Lower lobe of right lung (tissue), 2 donors: ENCODE results near the gene HIBADH. TPM values are rescaled to one million over a fixed set of nuclear protein-coding genes. Genes with fewer than 3 reads are reported as not detected.

Experiments used
- ATAC-seq, 2 donors: fragments of 200-7000 bp; cut with Tn5 transposase; one replicate each; pipeline ENCODE4 v1.9.1; 2020 to 2022; ENCODE audit warnings: mild to moderate bottlenecking in 2 of 2, moderate library complexity in 2 of 2
- DNase-seq: peaks from one replicate; pipeline ENCODE4 v3.0.0-alpha.2; 2020
- H3K27ac ChIP-seq: fragments of 200-600 bp; one replicate; pipeline ENCODE4 v1.8.0; 2022
- H3K27me3 ChIP-seq: fragments of 200-600 bp; one replicate; pipeline ENCODE4 v1.8.0; 2022; ENCODE audit warnings: low read depth
- H3K36me3 ChIP-seq: fragments of 200-600 bp; one replicate; pipeline ENCODE4 v1.8.0; 2022; ENCODE audit warnings: mild to moderate bottlenecking
- H3K4me1 ChIP-seq: fragments of 200-600 bp; one replicate; pipeline ENCODE4 v1.8.0; 2022
- H3K4me3 ChIP-seq: fragments of 200-600 bp; one replicate; pipeline ENCODE4 v1.8.0; 2022; ENCODE audit warnings: mild to moderate bottlenecking
- H3K9me3 ChIP-seq: fragments of 200-600 bp; one replicate; pipeline ENCODE4 v1.8.0; 2022
- CTCF ChIP-seq: fragments of 200-600 bp; IDR thresholded peaks from one replicate; pipeline ENCODE4 v1.8.0; 2022; ENCODE audit warnings: antibody characterized with exemption, mild to moderate bottlenecking
- intact Hi-C: fragments of 100-400 bp; cut with DNase I; formaldehyde crosslinking; loops from one replicate; pipeline ENCODE4 v1.11.0; 2022
- total RNA-seq: library from RNA; stranded (reverse); fragmentation: NEBNext Ultra II Directional; extraction: Animal tissue kit (Norgen Biotek cat#: 25700); gene quantifications from one replicate; pipeline ENCODE4 v1.2.1, GENCODE V29; 2021
- donor health status: DM: no; HTN: yes; CAD: no; lungs with severe emphysema.

The HIBADH gene
- total RNA-seq, 1 donor from 2014 or later = 27.1 TPM

GRCh38 chr7:27476493-27476892, 186.2 kb downstream of the HIBADH start:
- intact Hi-C loops = no loop called here

More at GRCh38 chr7:27476493-27476892, 186.2 kb downstream of the HIBADH start:
- no peaks in the 10 kb centered on the region for H3K4me1 ChIP-seq
- no peaks in the 10 kb centered on the region for H3K27me3 ChIP-seq
- DNase-seq = no peak
- no peaks in the 10 kb centered on the region for H3K36me3 ChIP-seq
- ATAC-seq = no peak
- TF ChIP-seq CTCF = no peak
- H3K27ac ChIP-seq = no peak overlapping the region
- H3K9me3 ChIP-seq = no peaks in the 10 kb centered on the region
- H3K4me3 ChIP-seq = no peak overlapping the region

Other genes with a start within 250 kb of the HIBADH start
- gene TAX1BP1, start 77.3 kb upstream of the HIBADH start, total RNA-seq = 128 TPM